K562 (cell line): Measurements from ENCODE around the gene HLA-DMB. TPM values are rescaled to one million over a fixed set of nuclear protein-coding genes. Genes with fewer than 3 reads are reported as not detected.

Source experiments
- CCNT2 ChIP-seq: IDR thresholded peaks from 2 replicates; pipeline ENCODE4 v1.6.1; 2011; ENCODE audit warnings: borderline replicate concordance, low read depth, mild to moderate bottlenecking, moderate library complexity, mixed read lengths, low read length; ENCODE audit not compliant: insufficient read length; ENCODE audit errors: extremely low read depth
- CHD1 ChIP-seq: fragments of 200-600 bp; sonication (generic); IDR thresholded peaks from one replicate; pipeline ENCODE4 v1.6.1; 2012; ENCODE audit warnings: mild to moderate bottlenecking, moderate library complexity, low read length, inconsistent platforms
- HMGN3 ChIP-seq: IDR thresholded peaks from 2 replicates; pipeline ENCODE4 v1.6.1; 2011; ENCODE audit warnings: borderline replicate concordance, low read depth, mild to moderate bottlenecking, mixed read lengths, low read length; ENCODE audit not compliant: insufficient read length; ENCODE audit errors: extremely low read depth
- HNRNPLL ChIP-seq: fragments of 200-400 bp; formaldehyde crosslinking; IDR thresholded peaks from 2 replicates; pipeline ENCODE4 v1.6.1; 2017; ENCODE audit warnings: low read length, low read depth, mild to moderate bottlenecking; ENCODE audit not compliant: poor library complexity, severe bottlenecking
- YY1 ChIP-seq, 3 experiments: IDR thresholded peaks; 2 replicates each; pipeline ENCODE4 v1.6.1; 2011; ENCODE audit warnings: low read length in 2 of 3, mild to moderate bottlenecking in 2 of 3, moderate library complexity in 2 of 3, borderline replicate concordance in 1 of 3, control low read depth in 1 of 3, low read depth in 1 of 3; ENCODE audit not compliant: insufficient read depth in 3 of 3, insufficient replicate concordance in 2 of 3, control insufficient read depth in 1 of 3, insufficient read length in 1 of 3; ENCODE audit errors: extremely low read depth in 1 of 3
- ZNF134 ChIP-seq: fragments of 250-450 bp; sonication (Bioruptor Pico); conservative IDR thresholded peaks from 2 replicates; pipeline ENCODE4 v1.4.0; 2020
- ZNF586 ChIP-seq: fragments of 450-650 bp; formaldehyde crosslinking; conservative IDR thresholded peaks from 2 replicates; pipeline ENCODE4 v1.4.0; 2020; ENCODE audit warnings: mild to moderate bottlenecking, moderate library complexity
- polyA plus RNA-seq, 8 experiments: library from polyadenylated mRNA; depleted of rRNA in 4 of 8; stranded (reverse) in 5 of 8; unstranded in 3 of 8; fragments of >200 nt; fragmentation: Nextera tagmentation in 2 of 8; fragmentation: Illumina TruSeq in 1 of 8; extraction: Ambion mirVana in 2 of 8; extraction: Trizol in 1 of 8; gene quantifications; 2 replicates each; pipeline versions ENCODE4 v1.2.1 to v1.2.3, GENCODE V29; 2011 to 2014; ENCODE audit warnings: inconsistent platforms in 1 of 8, missing spikeins in 1 of 8
- total RNA-seq, 7 experiments: library from RNA; depleted of rRNA in 6 of 7; stranded (reverse); fragments of >200 nt in 6 of 7; fragmentation: Illumina TruSeq in 2 of 7; extraction: Trizol in 2 of 7; gene quantifications; 2 replicates each; pipeline versions ENCODE4 v1.2.1 to v1.2.3, GENCODE V29; 2011 to 2021; ENCODE audit warnings: low replicate concordance in 1 of 7
- TF ChIP-seq, protein P1 (sequence below): conservative IDR thresholded peaks from 2 replicates; pipeline ENCODE4 v1.6.1; 2011; ENCODE audit warnings: low read depth, mild to moderate bottlenecking, low read length; ENCODE audit not compliant: control insufficient read depth
- TF ChIP-seq, protein P2 (sequence below): fragments of 250-450 bp; sonication (Bioruptor Pico); IDR thresholded peaks from 2 replicates; pipeline ENCODE4 v1.4.0; 2020
- TF ChIP-seq, protein P3 (sequence below): fragments of 250-450 bp; sonication (Bioruptor Pico); IDR thresholded peaks from 2 replicates; pipeline ENCODE4 v1.4.0; 2020; ENCODE audit warnings: mild to moderate bottlenecking
- TF ChIP-seq, protein P4 (sequence below), 2 experiments: fragments of 450-650 bp; IDR thresholded peaks; 2 replicates each; pipeline ENCODE4 v1.6.1; 2018; ENCODE audit warnings: mild to moderate bottlenecking in 2 of 2, low read depth in 1 of 2; ENCODE audit not compliant: partially characterized antibody in 2 of 2
- TF ChIP-seq, protein P5 (sequence below): sonication (generic); formaldehyde crosslinking; IDR thresholded peaks from 2 replicates; pipeline ENCODE4 v1.8.1; 2023; ENCODE audit warnings: mild to moderate bottlenecking, missing genetic modification reagents, moderate library complexity

HLA-DMB gene
- total and polyA plus RNA-seq, 9 of the 15 experiments (the other 6 are each of a cell fraction or from before 2014, with no cell fraction given), result 0.38 TPM; not detected in 8

DNA sequence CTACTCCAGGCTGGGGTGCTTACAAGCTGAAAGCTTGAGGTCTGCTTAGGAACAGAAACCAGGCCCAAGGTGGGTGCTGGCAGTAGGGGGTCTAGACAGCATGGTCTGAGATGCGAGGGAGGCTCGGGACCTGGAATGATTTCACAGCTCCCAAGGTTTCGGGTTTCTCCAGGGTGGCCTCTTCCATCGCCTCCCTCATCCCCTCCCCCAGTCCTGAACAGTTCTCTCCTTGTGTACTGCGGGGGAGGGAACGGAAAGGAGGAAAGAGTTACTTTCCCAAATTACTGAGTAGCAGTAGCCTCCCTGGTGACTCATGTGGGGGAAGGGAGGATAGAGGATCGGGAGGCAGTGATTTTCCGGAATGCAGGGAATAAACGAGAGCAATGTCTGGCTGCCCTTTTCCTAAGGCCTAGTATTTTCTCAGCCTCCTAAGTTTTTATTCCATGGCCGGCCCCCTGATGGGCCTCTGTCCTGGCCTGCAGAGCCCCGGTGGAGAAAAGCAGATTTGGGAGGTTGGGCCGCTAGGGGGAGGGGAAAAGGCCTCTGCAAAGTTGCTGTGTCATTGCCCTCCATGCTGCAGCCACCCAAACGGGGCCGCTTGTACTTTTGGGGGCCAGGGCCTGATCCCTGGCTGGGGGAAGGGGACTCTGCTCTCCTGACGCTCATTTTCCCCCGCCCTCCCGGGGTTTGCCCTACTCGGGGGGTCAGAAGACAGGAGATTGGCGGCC, 29.0 kb upstream of the HLA-DMB start (continued):
- no peak for TF ChIP-seq ZNF586
- no peak; the same call in 1 of the 2 replicates for TF ChIP-seq ZNF134 (CRISPR knock-in tag)
- TF ChIP-seq, protein P1, sequence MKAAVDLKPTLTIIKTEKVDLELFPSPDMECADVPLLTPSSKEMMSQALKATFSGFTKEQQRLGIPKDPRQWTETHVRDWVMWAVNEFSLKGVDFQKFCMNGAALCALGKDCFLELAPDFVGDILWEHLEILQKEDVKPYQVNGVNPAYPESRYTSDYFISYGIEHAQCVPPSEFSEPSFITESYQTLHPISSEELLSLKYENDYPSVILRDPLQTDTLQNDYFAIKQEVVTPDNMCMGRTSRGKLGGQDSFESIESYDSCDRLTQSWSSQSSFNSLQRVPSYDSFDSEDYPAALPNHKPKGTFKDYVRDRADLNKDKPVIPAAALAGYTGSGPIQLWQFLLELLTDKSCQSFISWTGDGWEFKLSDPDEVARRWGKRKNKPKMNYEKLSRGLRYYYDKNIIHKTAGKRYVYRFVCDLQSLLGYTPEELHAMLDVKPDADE, result peak; percentile 38; the same call in 1 of the 2 replicates
- TF ChIP-seq, protein P2, sequence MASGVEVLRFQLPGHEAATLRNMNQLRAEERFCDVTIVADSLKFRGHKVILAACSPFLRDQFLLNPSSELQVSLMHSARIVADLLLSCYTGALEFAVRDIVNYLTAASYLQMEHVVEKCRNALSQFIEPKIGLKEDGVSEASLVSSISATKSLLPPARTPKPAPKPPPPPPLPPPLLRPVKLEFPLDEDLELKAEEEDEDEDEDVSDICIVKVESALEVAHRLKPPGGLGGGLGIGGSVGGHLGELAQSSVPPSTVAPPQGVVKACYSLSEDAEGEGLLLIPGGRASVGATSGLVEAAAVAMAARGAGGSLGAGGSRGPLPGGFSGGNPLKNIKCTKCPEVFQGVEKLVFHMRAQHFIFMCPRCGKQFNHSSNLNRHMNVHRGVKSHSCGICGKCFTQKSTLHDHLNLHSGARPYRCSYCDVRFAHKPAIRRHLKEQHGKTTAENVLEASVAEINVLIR, result 0 out of 2 replicates have a peak, but pooled peaks have one; percentile 6
- TF ChIP-seq YY1 (IDR thresholded peaks at IDR 0.05; ENCODE audit: borderline replicate concordance in 1 of 3, control insufficient read depth in 1 of 3, extremely low read depth in 1 of 3, insufficient read depth in 3 of 3, insufficient read length in 1 of 3, insufficient replicate concordance in 2 of 3, low read depth in 1 of 3, low read length in 2 of 3), result peak; percentile 82 to 96 (median 89)
- TF ChIP-seq, protein P3, sequence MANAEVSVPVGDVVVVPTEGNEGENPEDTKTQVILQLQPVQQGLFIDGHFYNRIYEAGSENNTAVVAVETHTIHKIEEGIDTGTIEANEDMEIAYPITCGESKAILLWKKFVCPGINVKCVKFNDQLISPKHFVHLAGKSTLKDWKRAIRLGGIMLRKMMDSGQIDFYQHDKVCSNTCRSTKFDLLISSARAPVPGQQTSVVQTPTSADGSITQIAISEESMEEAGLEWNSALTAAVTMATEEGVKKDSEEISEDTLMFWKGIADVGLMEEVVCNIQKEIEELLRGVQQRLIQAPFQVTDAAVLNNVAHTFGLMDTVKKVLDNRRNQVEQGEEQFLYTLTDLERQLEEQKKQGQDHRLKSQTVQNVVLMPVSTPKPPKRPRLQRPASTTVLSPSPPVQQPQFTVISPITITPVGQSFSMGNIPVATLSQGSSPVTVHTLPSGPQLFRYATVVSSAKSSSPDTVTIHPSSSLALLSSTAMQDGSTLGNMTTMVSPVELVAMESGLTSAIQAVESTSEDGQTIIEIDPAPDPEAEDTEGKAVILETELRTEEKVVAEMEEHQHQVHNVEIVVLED (CRISPR knock-in tag), result no peak
- peak; percentile 17 for TF ChIP-seq CHD1
- peak; percentile 41 for TF ChIP-seq HMGN3
- TF ChIP-seq HNRNPLL, result peak; percentile 12
- TF ChIP-seq, protein P4, sequence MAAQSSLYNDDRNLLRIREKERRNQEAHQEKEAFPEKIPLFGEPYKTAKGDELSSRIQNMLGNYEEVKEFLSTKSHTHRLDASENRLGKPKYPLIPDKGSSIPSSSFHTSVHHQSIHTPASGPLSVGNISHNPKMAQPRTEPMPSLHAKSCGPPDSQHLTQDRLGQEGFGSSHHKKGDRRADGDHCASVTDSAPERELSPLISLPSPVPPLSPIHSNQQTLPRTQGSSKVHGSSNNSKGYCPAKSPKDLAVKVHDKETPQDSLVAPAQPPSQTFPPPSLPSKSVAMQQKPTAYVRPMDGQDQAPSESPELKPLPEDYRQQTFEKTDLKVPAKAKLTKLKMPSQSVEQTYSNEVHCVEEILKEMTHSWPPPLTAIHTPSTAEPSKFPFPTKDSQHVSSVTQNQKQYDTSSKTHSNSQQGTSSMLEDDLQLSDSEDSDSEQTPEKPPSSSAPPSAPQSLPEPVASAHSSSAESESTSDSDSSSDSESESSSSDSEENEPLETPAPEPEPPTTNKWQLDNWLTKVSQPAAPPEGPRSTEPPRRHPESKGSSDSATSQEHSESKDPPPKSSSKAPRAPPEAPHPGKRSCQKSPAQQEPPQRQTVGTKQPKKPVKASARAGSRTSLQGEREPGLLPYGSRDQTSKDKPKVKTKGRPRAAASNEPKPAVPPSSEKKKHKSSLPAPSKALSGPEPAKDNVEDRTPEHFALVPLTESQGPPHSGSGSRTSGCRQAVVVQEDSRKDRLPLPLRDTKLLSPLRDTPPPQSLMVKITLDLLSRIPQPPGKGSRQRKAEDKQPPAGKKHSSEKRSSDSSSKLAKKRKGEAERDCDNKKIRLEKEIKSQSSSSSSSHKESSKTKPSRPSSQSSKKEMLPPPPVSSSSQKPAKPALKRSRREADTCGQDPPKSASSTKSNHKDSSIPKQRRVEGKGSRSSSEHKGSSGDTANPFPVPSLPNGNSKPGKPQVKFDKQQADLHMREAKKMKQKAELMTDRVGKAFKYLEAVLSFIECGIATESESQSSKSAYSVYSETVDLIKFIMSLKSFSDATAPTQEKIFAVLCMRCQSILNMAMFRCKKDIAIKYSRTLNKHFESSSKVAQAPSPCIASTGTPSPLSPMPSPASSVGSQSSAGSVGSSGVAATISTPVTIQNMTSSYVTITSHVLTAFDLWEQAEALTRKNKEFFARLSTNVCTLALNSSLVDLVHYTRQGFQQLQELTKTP (IDR thresholded peaks at IDR 0.05; ENCODE audit: low read depth in 1 of 2, partially characterized antibody in 2 of 2), result peak; percentile 78 to 82
- peak; percentile 51 for TF ChIP-seq CCNT2
- TF ChIP-seq, protein P5, sequence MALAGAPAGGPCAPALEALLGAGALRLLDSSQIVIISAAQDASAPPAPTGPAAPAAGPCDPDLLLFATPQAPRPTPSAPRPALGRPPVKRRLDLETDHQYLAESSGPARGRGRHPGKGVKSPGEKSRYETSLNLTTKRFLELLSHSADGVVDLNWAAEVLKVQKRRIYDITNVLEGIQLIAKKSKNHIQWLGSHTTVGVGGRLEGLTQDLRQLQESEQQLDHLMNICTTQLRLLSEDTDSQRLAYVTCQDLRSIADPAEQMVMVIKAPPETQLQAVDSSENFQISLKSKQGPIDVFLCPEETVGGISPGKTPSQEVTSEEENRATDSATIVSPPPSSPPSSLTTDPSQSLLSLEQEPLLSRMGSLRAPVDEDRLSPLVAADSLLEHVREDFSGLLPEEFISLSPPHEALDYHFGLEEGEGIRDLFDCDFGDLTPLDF, result peak; percentile 93; the same call in 1 of the 2 replicates
